HG03196 (cell line): ENCODE results near the gene SCAMP4.
"Not testable (repeated sequence)": the region's sequence is repeated elsewhere in the genome, so short reads cannot be mapped to it uniquely, and the experiment has no call there.

Experiments
- ATAC-seq: cut with Tn5 transposase; IDR thresholded peaks from one replicate; pipeline ENCODE4 v1.9.1; 2021; ENCODE audit not compliant: unreplicated experiment

Gene SCAMP4

DNA sequence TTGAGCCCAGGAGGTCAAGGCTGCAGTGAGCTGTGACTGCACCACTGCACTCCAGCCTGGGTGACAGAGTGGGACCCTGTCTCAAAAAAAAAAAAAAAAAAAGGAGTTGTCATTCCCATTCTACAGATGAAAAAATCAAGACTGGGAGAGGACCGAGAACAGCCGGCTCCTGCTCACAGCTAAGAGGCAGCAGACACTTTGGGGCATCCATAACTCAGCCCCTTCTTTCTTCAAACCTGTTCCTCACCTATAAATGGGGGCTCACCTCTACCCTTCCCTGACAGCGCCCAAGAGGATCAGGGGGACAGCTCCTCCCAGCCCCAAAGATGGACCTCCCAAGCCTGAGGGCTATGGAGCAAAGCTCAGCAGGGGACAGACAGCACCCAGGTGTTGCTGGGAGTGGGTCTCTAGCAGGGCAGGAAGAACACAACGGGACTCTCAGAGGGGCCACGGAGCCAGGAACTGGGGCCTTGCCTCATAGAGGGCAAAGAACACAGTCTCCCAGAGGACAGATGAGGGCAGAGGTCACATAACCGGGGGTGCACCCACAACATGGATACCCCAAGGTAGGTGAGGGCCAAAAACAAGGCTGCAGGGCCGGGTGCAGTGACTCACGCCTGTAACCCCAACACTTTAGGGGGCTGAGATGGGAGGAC is 38.4 kb upstream of the SCAMP4 start:
- ATAC-seq, result no peak

DNA sequence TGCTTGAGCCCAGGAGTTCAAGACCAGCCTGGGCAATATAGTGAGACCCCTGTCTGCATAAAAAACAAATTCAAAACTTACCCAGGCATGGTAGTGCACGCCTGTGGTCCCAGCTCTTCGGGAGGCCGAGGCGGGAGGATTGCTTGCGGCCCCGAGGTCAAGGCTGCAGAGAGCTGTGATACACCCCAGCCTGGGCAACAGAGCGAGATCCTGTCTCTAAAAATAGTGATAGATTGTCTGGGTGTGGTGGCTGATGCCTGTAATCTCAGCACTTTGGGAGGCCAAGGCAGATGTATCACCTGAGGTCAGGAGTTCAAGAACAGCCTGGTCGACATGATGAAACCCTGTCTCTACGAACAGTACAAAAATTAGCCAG is 37.9 kb upstream of the SCAMP4 start:
- no peak for ATAC-seq

- ATAC-seq, result no peak
These were observed 36.2 kb upstream of the SCAMP4 start for GRCh38 chr19:1868971-1869370.

- ATAC-seq, result no peak
These were observed 34.0 kb upstream of the SCAMP4 start for GRCh38 chr19:1871140-1871597.

DNA sequence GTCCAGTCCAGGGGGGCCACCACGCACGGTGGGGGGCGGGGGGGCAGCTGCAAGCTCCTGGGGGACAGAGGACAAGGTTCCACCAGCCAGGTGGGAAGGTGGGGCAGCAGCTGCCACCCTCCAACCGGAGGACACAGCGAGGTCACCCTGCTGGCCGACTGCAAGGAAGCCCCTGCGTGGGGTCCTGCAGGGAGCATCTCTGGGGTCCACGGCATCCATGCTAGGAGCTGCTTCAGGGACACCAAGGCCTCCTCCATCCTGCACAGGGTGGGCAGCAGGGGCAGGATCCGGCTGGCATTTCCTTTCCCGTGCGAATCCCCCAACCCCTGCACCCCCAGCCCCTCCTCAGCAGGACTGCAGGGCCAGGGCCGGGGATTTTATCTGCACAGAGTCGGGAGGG is 33.6 kb upstream of the SCAMP4 start:
- no peak for ATAC-seq

DNA sequence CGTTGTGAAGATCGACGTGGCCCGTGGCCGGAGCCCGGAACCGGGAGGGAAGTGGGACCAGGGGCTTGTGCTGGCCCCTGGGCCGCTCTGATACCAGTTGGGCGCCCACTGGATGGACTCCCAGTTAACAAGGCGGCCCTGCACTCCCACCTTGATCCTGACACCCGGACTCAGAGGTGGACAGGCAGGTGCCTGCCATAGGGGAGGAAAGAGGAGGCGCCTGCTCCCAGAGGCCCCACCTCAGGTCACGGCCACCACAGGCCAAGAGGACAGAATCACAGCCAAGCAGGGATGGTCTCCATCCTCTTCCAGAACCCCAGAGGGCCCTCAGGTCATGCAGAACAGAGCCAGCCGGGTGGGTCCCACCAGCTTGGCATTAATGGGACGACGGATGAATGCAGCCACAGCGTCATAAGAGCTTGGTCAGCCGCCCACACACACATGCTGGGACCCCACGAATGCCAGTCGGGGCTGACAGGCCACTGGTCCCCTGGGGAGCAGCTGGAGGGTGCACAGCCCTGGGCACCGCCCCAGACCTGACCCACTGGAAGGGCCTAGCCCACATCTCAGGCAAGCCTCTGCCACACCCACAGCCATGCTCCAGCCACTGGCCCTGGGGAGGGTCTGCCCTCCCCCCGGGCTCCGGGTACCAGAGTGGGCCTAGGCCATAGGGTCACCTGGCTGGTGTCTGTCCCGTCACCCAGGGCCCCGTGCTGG is 32.2 kb upstream of the SCAMP4 start:
- no peak for ATAC-seq

DNA sequence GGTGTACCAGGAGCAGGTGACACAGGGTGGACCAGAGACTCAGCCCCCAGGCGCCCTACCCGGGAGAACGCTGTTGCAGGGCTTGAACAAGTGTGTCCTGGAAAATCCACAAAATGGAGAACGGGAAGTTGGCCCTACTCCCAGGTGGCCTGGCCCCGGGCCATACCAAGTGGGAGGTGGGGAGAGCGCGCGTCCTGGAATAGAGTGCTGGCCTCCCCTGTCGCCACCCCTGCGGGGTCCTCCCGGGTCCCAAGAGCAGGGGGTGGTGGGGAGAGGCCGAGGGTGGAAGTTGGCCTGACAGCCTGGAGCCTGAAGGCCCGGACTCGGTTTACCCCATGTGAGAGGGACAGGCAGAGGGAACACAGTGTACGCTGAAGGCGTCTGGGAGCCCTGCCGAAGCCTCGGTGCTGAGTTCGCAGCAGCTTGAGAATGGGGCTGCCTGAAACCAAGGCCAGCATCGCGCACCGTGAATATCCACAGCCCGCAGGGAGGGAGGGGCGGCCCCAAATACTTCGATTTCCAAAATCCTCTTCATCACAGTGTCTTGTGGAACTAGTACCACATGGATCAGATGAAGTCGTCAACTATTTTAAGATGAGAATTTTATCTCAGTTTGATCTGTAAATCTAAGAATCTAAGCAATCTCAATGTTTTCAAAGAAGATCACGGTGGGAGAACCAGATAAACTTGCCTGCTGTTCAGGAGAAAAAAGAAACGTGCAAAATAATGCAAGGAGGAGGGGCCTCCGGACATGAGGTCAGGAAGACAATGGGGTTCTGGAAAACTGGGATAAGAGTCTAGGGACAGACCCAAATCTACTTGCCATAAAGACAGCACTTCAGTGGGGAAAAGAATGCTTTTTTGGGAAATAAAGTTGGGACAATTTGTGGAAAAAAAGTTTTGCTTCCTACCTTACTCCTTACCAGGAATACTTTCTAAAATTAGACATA is 31.4 kb upstream of the SCAMP4 start:
- ATAC-seq, result no peak

DNA sequence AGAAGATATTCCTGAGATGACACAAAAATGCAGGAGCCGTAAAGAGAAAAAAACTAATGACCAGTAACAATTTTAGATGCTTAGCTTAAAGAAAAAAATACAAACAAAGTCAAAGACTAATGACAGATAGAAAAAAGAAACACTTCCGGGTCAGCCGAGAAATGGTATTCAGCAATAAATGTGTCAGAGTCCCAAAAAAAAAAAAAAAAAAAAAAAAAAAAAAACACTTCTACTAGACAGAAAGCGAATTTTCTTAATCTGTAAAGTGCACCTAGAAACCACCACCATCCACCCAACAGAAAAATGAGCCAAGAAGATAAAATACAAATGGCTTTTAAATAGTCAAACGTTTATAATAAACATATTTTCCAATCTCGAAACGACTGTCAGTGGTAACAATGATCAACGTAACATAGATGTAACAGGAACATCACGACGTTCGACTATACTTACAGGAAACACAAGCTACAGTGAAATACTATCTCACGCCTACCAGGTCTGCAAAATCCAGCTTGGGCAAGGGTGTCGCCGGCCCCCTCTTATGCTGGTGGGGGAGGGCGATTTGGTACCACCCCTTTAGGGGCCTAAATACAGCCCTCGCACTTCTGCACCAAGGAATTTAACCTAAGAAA is 30.5 kb upstream of the SCAMP4 start:
- no peak for ATAC-seq

DNA sequence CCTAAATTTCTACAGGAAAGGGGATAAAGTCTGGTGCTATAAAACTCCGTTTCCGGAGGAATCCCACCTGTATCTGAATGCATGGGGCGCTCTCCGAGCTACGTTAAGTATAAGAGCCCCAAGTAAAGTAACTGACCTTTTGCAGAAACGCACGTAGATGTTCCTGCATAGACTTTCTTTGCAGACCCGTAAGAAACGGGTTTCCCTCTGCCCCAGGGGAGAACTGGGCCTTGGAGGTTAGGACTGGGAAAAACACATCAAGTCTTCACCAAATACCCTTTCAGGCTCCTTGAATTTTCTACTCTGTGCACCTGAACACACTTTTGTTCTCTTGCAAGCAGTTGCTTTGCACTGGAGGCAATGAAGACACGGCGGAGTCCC is 29.9 kb upstream of the SCAMP4 start:
- ATAC-seq, result not testable (repeated sequence)

- ATAC-seq, result peak; percentile 88
These were observed 29.3 kb upstream of the SCAMP4 start for GRCh38 chr19:1875646-1876495.

DNA sequence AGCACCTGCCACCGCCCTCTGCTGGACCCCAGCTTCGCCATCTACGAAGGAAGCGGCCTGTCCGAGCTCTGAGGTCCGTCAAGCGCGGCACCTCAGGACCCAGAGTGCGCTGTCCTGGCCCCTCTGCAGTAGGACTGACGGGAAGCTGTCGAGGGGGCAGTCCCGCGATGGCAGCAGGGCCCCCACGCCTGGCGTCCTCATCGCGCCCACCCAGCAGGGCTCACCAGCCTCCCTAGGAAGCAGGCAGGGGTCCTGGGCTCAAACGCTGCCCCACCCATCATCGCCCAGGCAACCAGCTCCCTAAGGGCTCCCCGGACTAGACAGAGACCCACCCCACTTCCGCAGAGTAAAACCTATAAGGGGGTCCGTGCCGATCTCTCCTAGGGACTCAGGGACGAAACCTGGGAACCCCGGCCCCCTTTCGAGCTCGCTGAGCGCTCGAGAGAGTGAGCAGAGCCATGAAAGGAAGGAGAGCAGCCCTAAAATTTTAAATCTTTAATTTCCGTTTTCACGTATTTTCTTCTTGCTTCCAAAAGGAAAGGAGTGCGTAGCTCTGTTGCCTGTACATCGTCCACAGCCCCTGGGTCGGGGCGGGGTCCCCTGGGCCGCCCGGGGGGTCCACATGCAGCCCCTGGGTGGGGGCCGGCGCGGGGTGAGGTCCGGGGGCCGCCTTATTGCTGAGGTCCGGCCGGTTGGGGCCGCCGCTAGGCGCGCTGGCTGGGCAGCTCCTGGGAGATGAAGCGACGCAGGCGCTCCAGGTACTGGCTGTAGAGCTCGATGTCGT is 28.5 kb upstream of the SCAMP4 start:
- peak; percentile 17 for ATAC-seq

DNA sequence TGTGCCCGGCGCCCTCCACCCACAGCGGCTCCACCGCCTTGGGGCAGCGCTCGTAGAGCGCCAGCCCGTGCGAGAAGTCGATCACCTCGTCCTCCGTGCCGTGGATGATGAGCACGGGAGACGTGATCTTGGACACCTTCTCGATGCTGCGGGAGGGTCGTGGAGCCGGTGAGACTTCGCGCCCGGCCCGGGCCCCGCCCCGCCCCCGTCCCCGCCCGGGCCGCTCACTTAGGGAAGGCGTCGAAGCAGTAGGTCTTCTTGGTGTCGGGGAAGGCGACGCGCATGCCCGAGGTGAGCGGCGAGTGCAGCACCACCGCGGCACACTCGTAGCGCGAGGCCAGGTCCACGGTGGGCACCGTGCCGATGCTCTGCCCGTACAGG is 27.9 kb upstream of the SCAMP4 start:
- not testable (repeated sequence) for ATAC-seq

DNA sequence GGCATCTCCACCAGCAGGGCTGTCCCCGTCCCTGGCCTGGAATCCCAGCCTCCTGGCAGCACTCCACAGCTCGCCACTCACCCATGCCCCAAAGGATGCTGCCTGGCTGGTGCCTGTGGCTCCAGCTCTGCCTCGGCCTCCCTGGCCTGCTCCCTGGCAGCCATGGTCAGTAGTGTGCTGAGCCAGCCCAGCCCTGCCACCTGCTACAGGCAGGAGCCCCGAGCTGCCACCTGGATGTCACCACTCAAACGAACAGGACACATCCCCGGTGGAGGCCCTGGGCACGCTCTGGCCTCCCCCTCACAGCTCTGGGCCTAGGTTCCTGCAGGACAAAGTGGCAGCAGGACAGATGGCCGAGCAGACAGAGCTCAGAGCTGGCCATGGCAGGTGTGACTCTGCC is 26.6 kb upstream of the SCAMP4 start:
- ATAC-seq, result not testable (repeated sequence)

- ATAC-seq, result not testable (repeated sequence)
These were observed 25.2 kb upstream of the SCAMP4 start for GRCh38 chr19:1879982-1880381.

GRCh38 chr19:1880611-1881392 is 24.4 kb upstream of the SCAMP4 start:
- ATAC-seq, result no peak

DNA sequence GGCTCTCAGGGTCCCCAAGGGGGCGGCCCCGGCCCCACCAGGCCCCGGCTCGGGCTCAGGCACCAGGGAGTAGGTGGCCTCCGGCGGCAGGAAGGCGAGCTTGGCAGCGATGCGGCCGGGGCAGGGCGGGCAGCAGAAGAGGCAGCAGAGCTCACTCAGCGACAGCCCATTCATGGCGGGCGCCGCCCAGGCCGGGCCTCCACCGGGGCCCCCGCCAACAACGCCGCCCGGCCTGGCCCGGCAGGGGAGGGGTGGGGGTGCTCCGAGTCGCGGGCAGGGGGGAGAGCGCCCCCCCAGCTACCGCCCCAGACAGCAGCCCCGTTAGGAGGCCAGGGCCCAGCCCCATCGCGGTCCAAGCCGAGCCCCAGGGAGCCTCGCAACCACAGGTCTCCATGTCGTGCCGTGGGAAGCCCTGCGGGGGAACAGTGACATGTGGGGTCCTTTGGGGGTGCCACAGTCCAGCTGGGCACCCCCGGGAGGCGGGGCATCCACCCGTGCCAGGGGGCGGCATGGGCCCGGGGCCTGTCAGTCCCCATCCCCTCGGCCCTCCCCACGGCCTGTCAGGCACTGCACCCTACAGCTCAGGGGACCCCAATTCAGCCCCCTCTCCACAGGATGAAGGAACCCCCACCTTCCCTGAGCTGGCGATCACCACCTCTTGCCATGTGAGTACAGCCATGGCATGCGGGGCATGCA is 23.7 kb upstream of the SCAMP4 start:
- not testable (repeated sequence) for ATAC-seq

DNA sequence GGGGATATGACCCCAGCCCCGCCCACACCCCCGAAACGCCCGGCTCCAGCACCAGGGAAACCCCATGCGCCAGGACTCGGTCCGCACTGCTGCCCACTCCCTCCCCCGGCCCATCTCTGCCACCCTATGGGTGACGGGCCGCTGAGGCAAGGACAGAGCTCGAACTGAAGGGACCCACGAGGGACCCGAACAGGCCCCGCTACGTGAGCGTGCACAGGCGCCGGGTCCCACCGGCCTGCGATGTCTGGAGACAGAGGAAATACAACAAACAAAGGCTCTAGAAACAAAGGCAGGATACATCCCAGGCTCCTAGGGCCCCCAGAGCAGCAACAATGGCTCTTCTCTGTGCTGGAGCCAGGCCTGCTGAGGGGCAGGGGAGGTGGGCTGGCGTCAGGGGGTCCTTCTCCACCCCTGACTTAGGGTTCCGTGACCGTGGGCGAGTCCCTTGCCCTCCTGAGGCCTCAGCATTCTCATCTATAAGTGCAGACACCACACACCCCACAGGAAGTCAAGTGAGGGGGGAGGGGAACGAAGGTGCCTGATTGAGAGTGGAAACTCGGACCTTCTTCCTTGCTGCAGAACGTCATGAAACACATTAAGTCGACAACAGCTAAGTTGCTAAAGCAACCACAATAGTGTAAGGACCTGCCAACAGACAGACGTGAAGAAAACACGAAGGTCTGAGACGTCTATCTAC is 23.0 kb upstream of the SCAMP4 start:
- no peak for ATAC-seq
